GM10248 (cell line): ENCODE data around the gene KANK3.

ENCODE experiments used
- CTCF ChIA-PET: fragments of 300-600 bp; sonication (Branson Sonifier 250); formaldehyde crosslinking; extraction: SDS; loops from one replicate; lab custom pipeline; 2021; ENCODE audit warnings: antibody characterized with exemption; lab: Yijun Ruan, JAX
- POLR2A ChIA-PET: fragments of 350-650 bp; sonication (Branson Sonifier 250); formaldehyde crosslinking; extraction: SDS; loops from one replicate; lab custom pipeline; 2020; ENCODE audit warnings: antibody characterized with exemption; lab: Yijun Ruan, JAX
- DNase-seq: peaks from one replicate; pipeline ENCODE4 v3.0.0; 2012; ENCODE audit errors: extremely low spot score
- TF ChIP-seq, protein P1 (sequence below): IDR thresholded peaks from 2 replicates; pipeline ENCODE4 v1.5.1; 2012; ENCODE audit warnings: mild to moderate bottlenecking, low read depth; ENCODE audit errors: extremely low read depth, missing control alignments, control extremely low read depth

The KANK3 gene

GRCh38 chr19:8325454-8325853 lies 17.6 kb downstream of the KANK3 start:
- DNase-seq = no peak
- POLR2A ChIA-PET = interaction anchor here (0.6 to 0.7 kb wide), 2 partner anchors 154 to 169 kb away, joined by 3 to 6 read pairs; no protein-coding TSS in a partner anchor
- CTCF ChIA-PET = no interaction called here
- TF ChIP-seq, protein P1, sequence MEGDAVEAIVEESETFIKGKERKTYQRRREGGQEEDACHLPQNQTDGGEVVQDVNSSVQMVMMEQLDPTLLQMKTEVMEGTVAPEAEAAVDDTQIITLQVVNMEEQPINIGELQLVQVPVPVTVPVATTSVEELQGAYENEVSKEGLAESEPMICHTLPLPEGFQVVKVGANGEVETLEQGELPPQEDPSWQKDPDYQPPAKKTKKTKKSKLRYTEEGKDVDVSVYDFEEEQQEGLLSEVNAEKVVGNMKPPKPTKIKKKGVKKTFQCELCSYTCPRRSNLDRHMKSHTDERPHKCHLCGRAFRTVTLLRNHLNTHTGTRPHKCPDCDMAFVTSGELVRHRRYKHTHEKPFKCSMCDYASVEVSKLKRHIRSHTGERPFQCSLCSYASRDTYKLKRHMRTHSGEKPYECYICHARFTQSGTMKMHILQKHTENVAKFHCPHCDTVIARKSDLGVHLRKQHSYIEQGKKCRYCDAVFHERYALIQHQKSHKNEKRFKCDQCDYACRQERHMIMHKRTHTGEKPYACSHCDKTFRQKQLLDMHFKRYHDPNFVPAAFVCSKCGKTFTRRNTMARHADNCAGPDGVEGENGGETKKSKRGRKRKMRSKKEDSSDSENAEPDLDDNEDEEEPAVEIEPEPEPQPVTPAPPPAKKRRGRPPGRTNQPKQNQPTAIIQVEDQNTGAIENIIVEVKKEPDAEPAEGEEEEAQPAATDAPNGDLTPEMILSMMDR = no peak

GRCh38 chr19:8324186-8325050 lies 18.6 kb downstream of the KANK3 start:
- ChIA-PET POLR2A (interaction anchor here (0.6 to 2.3 kb wide), 4 partner anchors 10 to 86 kb away, joined by 3 to 16 read pairs (median 5); no protein-coding TSS in a partner anchor), CTCF (interaction anchor here (1.3 to 2.5 kb wide), 2 partner anchors 10 to 29 kb away, joined by 4 to 11 read pairs; no protein-coding TSS in a partner anchor)
- no peak for DNase-seq
- TF ChIP-seq, protein P1 = no peak

GRCh38 chr19:8323781-8324185 lies 19.3 kb downstream of the KANK3 start:
- CTCF ChIA-PET = interaction anchor here (1.3 to 2.5 kb wide), 2 partner anchors 11 to 30 kb away, joined by 4 to 11 read pairs; no protein-coding TSS in a partner anchor
- POLR2A ChIA-PET = interaction anchor here (0.6 to 2.3 kb wide), 4 partner anchors 11 to 87 kb away, joined by 3 to 16 read pairs (median 5); no protein-coding TSS in a partner anchor
- no peak for DNase-seq
- TF ChIP-seq, protein P1 = no peak

DNA sequence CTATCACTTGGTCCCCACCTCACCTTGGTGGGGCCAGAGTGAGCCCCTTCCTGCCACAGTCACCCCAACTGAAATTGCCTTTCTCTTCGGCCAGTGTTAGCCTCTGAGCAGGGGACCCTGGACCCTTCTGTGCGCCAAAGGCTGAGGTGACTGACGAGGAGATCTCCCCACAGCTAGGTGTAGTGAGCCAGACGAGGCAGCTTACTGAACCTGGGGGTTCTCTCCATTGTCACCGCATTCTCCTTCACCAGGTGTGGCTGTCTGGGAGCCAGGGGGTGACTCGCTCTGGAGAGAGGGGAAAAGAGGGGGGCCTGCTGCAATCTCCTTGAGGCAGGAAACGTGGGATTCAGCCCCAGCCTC lies 20.4 kb downstream of the KANK3 start:
- CTCF ChIA-PET = interaction anchor here (2.5 kb wide), 1 partner anchor 31 kb away, joined by 11 read pairs; no protein-coding TSS in a partner anchor
- TF ChIP-seq, protein P1 = no peak
- DNase-seq = no peak
- POLR2A ChIA-PET = interaction anchor here (0.6 to 2.3 kb wide), 3 partner anchors 12 to 55 kb away, joined by 3 to 16 read pairs (median 5); no protein-coding TSS in a partner anchor

- TF ChIP-seq, protein P1 = no peak
- CTCF ChIA-PET = interaction anchor here (2.0 to 2.5 kb wide), 2 partner anchors 12 to 32 kb away, joined by 7 to 11 read pairs; no protein-coding TSS in a partner anchor
Observed at GRCh38 chr19:8321986-8322637, 20.9 kb downstream of the KANK3 start.

More at GRCh38 chr19:8321986-8322637, 20.9 kb downstream of the KANK3 start:
- no peak for DNase-seq
- POLR2A ChIA-PET = interaction anchor here (0.6 to 2.3 kb wide), 5 partner anchors 11 to 129 kb away, joined by 3 to 16 read pairs (median 3); no protein-coding TSS in a partner anchor
